HG03442 (cell line): Measurements from ENCODE around the gene PERCC1.

Experiments used
- ATAC-seq: cut with Tn5 transposase; IDR thresholded peaks from one replicate; pipeline ENCODE4 v1.9.1; 2021; ENCODE audit warnings: mild to moderate bottlenecking, moderate library complexity; ENCODE audit not compliant: unreplicated experiment

The PERCC1 gene

DNA sequence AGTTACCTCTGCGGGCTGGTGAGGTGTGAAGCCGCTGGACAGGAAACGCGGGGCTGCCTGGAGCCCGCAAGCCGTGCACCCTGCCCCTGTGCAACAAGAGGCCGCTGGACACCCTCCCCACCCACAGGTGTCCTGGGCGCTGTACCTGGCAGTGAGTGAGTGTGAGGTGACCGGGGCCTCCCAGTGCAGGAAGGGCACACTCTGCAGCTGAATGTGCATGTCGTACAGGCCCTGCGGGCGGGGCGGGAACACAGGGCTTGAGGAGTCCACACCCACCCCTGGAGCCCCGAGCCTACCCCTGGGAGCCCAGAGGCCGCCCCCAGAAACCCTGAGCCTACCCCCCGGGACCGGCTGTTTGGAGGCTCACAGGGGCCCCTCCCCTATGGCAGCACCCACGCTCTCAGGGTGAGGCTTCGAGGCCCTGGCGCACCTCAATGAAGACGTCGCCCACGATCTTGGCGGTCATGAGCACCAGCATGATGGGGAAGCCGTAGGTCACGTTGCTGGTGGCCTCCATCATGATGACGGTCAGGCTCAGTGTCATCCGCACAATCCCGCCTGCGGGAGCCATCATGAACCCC is 17.7 kb downstream of the PERCC1 start:
- ATAC-seq: no peak

DNA sequence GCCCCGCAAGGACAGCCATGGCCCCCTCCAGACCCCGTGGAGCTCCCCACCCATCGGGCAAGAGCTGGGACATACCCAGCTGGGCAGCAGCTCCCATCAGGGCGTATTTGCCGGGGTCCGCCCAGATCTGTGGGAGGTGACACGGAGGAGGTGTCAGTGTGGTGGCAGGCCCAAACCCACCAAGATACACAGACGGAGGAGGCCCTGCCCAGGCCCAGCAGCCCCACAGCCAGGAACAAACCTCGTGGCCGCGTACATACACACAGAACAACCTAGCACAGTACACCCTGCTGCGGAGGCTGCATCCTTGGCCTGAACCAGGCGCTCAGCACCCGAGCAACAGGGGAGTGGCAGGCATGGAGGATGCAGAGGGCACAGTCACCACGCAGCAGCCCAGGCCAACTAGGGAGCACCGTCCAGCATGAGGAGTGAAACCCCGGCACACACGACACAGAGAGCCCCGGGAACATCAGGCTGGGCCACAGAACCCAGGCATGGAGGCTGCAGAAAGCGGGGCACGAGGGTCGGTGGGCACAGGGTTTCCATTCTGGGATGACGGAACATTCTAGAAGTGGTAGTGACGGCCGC is 18.4 kb downstream of the PERCC1 start:
- ATAC-seq: no peak

DNA sequence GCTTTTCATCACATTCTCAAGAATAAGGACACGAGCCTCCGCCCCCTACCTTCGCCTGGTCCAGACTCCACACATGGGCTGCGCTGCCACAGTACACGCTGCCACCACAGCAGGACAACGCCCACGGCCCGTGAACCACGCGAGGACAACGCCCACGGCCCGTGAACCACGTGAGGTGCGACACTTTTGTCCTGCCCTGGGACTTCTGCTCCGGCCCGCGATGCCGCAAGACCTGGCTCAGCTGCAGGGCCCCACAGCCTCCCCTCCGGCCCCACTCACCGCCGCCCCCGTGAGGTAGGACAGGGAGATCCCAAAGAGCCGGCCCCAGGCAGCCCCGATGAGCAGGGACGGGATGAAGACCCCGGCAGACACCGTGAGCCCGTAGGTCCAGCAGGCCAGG is 19.3 kb downstream of the PERCC1 start:
- no peak for ATAC-seq

DNA sequence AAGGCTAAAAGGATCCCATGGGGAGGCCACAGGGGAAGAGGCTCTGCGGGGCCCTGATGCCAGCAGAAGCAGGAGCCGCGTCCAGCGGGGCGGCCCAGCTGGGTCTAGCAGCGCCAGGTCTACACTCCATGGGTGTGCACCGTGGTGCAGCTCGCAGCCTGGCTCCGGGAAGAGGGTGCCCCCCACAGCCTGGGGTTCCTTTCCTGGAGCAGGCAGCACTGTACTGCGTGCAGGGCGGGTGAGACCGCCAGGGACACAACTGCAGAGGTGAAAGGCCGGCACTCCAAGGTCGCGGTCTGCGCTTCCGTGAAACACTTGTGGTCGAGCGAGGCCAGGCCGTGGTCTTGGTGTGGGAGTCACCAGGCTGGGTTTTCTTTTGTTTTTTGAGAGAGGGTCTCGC is 20.0 kb downstream of the PERCC1 start:
- no peak for ATAC-seq

DNA sequence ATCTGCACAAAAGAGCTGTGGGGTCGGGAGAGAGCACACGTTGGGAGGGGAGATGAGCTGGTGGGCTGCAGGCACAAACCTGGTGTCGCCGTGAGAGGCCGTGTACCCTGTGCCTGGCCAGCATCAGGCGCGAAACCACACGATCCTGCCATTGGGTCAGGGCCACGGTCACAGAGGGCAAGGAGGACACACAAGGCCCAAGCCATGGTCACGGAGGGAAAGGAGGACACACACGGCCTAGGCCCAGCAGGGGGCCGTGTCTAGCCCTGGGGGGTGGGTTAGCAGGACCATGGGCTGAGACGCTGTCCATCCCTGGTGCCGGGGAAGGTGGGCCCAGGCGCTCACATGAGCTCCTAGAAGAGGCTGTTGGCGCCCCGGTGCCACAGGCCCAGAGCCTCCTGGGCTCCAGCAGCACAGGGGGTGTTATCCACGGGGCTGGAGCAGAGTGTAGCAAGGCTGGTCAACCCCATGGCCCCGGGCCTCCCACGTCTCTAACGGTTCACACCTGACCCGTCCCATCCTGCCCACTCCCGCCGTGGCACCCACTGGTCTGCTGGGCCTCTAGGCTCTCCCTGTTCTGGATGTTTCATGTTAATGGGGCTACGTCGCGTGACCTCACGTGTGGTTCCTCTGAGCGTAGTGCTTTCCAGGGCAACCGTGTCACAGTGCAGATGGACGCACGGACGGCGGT is 21.0 kb downstream of the PERCC1 start:
- ATAC-seq: no peak

DNA sequence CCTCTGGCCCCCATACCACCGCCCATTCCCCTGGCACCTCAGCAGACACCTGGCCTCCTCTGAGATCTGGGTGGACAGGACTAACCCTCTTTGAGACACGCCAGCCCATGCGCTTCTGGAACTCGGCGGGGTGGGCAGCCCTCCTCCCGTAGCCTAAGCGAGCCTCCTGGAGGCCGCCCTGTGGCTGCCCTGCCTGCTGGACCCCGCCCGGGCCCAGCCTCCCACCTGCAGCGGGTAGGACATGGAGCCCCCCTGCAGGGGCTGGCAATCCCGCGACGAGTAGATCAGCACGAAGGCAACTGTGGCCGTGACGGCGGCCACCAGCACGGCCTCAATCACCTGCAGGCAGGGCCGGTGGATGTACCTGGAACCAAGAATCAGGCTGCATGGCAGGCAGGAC is 21.7 kb downstream of the PERCC1 start:
- ATAC-seq: no peak

DNA sequence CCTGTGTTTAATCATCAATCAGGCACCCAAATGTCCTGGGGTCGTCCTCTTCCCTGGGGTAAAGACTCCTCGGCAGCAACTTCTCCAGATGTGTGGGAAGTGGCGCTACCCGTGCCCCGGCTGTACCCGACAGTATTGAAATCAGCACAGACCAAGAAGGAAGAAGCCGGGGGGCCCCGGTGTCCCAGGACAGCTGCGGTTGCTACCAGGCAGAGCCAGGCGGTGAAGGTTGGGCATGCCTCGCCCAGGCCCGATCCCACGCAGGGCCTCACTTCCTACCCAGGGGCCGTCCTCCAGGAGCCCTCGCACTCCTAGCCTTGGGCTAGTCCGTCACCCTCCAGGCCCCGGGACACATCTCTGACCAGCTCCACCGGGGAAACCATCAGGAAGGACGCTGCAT is 22.4 kb downstream of the PERCC1 start:
- ATAC-seq: no peak

DNA sequence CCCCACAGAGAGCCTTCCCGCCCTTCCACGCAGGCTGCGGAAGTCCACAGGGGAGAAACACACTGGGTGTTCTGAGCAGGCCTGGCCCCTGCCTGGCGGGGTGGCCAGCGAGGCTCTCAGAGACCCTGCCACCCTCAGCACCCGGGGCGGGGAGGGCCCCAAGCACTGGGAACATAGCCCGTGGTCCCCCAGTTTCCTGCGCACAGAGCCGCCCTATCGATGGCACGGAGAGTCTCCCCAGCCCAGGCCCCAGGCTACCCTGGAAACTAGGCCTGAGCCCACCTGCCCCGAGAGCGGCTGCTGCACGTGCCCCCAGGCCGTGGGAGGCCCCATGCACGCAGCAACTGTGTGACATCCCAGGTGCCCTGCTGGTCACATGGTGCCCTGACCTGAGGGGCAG is 23.7 kb downstream of the PERCC1 start:
- ATAC-seq: no peak

DNA sequence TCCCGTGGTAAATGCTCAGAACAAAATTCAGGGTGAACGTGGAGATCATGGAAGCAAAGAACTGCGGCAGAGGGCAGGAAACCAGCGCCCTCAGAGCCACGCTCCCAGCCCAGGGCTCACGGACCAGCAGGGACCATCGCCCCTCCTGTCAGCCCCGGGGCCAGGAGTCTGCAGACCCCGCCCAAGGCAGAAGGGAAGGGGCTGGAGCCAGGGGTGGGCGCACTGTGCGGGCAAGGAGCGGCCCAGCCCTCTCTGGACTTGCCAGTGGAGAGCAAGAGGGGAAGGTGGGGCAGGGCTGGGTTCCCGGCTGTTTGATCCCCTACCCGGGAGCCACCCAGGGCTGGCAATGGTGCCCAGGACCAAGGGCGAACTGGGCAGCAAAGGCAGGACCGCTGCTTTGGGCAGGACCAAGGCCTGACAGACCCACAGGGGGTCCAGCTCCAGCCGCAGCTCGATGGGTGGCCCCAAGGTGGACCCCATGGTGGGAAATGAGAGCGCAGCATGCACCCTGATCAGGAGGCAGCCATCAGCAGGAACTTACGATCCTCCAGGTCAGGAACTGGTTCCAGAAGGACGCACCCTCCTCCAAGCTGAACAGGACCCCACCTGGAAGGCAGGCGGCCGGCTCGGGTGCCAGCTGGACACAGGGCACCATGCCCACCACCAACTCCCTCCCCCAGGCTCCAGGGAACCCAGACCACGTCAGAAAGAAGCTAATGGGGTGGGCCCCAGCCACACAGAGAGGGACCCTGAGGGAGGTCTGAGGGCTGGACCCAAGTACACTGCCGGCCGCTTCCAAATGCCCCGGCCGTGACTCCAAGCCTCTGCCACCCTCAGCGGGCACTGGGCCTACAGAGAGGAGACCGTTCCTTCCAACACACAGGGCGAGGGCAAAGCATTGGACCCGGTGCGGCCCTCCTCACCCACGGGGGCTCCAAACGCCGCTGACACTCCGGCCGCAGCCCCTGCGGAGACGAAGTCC is 24.6 kb downstream of the PERCC1 start:
- no peak for ATAC-seq

DNA sequence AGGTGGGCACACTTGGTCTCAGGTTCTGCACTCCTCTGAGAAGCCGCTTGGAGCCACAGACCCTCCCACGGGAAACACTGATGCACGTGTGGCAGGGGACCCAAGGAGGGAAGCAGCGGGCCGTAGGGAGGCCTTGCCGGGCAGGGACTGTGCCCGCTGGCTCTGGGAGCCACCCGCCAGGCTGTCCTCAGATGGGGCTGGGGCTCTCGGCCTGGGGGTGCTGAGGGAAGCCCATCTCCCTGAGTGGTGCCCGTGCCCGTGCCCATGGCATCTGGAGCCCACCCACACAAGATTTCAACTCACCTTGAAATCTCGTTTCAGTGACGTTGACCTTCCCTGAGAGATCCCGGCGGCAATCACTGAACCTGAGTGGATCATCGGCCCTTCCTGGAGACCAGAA is 26.1 kb downstream of the PERCC1 start:
- no peak for ATAC-seq

DNA sequence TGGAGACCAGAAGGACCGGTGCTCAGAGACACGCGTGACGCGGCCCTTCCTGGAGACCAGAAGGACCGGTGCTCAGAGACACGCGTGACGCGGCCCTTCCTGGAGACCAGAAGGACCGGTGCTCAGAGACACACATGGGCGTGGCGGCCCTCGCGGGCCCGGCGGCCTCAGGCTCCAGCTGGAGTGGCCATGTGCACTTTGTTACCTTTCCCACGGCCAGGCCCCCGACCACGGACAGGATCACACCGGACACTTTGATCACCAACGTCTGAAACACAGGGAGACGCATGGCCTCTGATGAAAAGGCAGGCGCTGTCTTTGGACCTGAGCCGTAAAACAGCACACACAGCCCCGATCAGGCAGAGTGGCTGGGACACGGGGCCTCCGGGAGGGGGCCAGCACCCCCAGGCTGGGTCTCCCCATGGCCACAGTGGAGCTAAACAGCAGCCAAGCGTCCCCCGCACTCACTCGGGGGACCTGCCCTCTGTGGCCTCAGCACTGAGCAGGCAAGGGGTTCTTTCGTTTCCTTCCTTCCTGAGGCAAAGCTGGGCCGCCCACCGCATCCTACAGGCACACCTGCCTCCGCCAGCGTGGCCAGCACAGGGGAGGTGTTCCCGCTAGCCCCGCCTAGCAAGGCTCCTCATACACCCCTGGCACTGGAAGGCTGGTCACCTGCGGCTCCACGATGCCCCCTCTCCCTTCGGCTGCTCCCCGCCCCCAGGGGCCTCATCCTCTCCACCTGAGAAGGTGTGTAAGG is 26.8 kb downstream of the PERCC1 start:
- no peak for ATAC-seq

DNA sequence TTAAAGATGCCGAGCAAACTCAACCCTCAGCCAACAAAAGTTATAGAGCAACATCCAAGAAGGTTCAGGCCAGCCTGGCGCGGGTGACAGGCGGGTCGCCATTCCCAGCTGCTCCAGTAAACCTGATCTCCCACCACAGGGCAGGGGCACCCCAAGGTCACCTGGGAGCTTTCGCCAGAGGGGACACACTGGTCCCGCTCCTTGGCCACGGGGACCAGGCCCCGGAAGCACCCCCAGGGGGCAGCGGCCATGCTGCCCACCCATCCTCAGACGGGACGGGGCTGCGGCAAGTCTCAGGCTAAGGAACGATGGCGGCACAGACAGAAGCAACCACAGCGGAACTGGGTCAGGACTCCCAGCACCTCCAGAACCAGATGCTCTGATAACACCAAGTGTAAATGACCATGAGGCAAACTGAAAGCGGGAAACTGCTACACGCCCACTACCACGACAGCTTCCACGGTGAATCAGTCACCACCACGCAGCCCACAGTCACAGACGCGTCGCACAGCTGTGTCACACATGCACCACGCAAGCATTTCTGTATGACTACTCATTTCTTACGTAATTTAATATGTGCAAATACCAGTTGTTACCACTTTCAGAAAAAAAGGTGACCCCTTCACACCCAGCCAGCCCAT is 27.6 kb downstream of the PERCC1 start:
- no peak for ATAC-seq

DNA sequence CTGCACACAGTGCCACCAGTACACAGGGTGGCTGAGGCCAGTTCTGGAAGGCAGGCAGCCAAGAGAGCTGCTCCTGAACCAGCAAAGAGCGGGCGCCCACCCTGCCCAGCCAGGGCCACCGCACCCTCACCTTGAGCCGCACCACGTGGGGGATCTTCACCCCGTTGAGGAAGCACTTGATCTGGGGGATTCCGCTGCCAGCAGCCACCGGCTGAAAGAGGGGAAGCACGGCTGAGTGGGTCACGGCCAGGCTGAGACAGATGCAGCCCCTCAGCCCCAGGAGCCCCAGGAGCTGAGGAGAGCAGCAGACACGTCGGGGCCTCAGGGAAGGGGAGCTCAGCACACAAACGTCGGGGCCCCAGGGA is 28.1 kb downstream of the PERCC1 start:
- no peak for ATAC-seq

DNA sequence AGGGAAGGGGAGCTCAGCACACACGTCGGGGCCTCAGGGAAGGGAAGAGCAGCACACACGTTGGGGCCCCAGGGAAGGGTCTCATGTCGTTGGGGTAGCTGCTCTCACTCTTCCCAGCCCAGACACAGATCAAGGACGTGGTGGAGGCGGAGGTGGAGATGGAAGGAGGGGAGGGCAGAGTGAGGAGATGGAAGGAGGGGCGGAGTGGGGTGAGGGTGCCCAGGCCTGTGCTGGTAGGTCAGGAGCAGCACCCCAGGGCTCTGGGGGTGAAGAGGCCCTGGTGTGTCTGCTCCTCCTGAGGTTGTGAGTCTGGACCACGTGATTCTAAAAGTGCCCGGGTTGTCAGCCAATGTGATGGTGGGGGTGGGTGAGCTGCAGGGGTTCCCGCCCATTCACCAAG is 29.1 kb downstream of the PERCC1 start:
- no peak for ATAC-seq

DNA sequence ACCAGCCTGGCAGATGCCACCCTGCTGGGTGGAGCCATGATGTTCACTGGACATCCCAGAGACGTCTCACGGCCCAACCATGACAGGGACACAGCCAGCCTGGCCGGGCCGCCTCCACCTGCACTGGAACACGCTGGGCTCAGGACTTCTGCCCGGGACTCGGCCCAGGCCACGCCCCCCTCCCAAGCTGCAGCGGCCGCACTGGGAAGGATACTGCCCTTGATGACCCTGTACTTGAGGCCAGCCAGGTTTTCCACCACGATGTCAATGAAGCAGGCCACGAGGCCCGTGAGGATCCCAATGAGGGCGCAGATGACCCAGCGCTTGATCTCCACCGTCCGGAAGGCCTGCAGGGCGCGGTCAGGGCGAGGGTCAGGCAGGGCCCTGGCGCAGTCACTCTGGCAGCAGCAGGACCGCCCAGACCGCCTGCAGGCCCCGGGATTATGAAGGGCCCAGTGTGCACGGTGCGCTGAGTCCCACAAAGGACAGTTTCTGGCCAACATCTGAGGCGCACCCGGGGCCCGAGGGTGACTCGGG is 29.8 kb downstream of the PERCC1 start:
- no peak for ATAC-seq

DNA sequence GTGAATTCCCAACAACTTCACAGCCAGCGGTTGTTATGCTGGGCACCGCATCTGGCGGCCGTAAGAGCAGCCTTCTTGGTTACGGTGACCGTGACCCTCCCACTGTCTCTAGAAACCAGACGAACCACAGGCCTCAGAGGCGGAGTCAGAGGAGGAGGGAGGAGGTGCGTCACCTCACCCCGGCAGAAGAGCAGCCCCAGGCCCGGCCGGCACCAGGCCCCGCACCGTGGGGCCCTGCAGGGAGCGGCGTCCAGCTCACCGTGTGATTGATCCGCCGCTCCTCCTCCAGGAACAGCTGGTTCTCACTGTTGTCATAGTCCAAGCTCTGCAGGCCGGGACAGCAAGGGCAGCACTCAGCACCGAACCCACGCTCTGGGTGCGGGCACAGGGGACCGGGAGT is 30.3 kb downstream of the PERCC1 start:
- no peak for ATAC-seq

DNA sequence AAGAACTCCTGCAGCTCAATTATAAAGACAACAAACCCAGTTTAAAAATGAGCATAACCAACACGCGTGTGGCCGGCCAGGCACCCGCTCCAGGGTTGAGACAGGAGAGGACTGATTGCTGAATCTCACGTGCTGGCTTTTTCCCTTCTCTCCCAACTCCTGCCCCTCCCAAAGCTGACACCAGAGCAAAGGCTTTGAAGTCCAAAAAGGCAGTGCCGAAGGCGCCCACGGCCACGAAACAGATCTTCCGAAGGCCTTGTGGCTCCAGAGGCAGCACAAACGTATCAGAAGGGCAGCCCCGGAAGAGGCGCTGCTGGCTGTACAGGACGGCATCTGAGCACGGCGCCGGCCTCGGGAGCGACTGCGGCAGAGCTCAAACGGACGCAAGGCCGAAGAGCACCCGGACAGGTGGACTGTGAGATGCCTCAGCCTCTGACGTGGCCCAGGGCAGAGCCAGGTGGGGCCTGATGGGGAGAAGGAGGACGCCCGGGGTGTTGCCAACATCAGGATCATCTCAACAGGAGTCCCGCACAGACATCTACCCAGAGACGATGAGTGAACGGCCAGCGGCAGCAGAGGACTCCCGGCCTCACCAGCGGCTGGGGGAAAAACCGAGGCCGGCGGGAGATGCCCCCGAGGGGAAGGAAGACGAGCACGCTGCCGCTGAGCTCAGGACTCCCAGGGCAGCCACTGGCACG is 33.5 kb downstream of the PERCC1 start:
- ATAC-seq: no peak

DNA sequence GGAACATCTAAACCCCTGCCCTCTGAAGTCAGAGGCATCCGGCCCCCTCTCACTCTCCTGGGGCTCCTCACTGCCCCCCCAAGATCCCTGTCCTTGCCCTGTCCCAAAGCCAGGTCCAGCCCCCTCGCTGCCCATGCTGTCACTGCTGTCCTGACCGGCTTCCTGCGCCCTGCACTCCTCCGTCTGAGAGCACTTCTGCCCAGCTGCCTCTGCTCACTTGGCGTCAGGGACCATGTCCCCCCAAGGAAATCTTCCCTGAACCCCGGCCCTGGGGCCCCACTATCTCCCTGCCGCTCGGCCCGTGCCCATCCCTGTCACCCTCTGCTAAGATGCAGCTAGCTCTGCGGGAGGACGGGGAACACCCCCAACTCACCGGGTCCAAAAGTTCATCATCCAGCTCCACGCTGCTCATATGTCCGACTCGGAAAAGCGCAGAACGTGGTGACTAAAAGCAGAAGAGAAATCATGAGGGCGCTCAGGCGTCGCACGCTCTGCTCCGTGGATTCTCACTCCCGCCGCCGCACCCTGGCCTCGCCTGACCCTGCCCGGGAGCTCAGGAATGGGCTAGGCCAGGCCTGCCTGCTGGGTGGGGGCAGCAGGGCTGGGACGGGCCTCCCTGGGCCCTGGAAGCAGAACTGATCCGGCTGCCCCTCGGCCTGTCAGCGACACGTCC is 34.2 kb downstream of the PERCC1 start:
- ATAC-seq: no peak

DNA sequence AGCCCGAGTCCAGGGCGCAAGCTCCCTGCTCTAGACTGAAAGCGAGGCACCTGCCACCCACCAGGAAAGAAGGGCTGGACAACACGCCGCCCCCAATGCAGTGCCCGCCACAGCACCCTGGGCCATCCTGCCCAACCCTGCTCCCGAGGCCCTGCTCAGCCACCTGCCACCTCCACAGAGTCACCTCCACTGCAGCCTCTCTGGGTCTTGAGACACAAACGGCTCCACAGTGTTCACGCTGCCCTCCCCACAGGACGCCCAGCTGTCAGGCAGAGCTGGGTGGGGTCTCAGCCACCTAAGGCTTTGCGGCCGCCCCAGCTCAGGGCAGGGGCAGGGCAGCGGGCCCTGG is 34.7 kb downstream of the PERCC1 start:
- no peak for ATAC-seq
